ENCODE results near the gene ADAM19.
"Not testable (repeated sequence)": the region's sequence is repeated elsewhere in the genome, so short reads cannot be mapped to it uniquely, and the experiment has no call there.

ADAM19 gene

DNA sequence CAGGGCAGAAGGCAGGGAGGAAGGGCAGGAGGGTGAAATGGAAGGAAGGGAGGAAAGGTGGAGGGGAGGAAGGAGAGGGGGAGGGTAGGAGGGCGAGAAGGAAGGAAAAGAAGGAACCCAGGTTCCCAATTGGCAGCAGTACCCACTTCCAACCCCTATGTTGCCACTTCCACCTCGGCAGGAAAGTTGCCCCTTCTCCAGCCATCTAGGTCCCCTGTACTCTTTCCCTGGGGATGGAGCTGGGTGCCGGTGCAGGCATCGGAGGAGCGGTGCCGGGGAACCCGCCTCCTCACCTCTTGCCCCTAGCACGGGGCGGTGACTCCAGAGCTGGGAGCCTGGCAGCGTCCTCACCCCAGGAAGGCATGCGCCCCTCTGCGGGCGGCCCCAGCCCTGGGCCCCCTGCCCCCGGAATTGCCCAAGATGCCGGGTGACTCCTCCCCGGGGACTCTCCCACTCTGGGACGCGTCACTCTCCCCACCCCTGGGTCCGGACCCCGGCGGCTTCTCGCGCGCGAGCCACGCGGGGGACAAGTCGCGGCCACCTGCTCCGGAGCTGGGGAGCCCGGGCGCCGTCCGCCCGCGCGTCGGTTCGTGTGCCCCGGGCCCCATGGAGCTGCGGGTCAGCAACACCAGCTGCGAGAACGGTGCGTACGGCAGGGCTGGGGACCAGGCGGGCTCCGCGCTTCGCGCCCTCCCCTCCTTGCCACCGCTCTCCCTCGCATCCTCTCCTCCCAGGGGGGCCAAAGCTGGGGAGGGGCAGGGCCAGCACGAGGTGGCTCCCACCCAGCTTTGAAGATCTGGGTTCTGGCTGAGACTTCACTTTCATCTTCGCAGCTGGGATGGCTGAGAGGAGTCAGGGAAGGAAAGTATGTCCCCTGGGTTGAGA is 115.6 kb downstream of the ADAM19 start, which contains the start of gene NIPAL4:
TSS of gene NIPAL4 (plus strand) at position 499 of the 885 bp plus-strand sequence. CDS start at position 607, 108 bp downstream.
- DNase-seq = peak; percentile 40 to 43

DNA sequence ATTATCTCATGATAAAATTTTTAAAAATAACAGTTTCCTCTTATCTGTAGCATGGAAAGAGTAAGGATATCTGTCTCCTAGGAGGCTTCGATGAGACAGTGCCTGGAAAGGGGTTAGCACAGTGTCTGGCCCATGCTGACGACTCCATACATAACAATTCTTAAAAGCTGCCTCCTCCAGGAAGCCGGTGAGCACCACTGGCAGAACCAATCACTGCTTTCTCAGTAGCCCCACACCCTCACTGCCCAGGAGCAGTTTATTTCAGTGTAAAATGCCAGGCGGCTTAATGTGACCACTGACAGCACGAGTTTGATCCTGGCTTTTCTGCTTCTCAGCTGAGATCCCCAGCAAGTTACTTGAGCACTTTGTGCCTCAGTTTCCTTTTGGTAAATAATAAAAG is 116.7 kb downstream of the ADAM19 start:
- DNase-seq = no peak

DNA sequence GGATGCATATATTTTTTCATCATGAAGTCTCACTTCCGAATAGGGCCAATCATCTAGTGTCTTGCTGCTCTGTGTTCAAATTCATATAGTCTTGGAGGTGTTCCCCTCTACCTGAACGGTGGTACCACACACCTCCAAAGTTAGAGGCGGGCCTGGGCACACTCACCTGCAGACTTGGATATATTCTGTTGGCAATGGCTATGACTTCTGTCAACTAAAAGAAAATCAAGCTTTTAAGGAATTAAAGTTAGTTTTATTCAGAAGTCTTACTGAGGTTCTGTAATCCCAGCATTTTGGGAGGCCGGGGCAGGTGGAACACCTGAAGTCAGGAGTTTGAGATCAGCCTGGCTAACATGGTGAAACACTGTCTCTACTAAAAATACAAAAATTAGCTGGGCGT is 118.2 kb downstream of the ADAM19 start:
- no peak for DNase-seq

DNA sequence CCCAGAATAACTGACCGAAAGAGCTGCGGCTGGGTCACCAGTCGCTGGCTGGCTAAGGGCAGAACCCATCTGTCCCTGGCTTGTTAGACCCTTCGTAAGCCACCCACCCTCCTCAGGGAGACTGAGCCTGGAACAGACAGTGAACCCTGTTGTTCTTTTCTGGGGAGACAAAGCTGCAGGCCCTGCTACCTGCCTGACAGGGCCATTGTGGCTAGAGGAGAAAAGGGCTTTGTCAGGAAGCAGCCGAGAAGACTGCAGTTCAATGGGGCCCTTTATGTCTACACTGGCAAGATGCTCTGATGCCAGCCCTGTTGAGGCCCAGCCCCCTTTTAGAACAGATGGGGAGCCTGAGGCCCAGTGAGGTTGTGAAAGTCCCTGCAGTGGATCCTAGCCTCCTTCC is 119.3 kb downstream of the ADAM19 start:
- no peak for DNase-seq

DNA sequence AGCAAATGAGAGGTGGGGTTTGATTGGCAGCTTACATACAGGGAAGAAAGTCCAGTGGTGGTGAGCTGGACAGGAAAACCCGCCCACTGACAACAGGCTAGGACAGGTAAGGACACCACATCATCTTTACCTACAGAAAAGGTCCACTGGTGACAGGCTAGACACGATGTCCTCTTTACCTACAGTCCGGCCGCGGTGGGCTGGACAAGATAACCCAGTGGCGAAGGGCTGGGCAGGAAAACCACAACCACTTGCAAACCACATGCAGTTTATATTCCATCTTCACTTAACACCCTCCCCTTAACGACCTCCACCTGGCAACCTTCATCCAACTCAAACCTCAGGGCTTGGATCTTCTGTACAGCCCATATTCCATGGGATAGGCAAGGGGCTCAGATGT is 120.5 kb downstream of the ADAM19 start:
- no peak for DNase-seq

DNA sequence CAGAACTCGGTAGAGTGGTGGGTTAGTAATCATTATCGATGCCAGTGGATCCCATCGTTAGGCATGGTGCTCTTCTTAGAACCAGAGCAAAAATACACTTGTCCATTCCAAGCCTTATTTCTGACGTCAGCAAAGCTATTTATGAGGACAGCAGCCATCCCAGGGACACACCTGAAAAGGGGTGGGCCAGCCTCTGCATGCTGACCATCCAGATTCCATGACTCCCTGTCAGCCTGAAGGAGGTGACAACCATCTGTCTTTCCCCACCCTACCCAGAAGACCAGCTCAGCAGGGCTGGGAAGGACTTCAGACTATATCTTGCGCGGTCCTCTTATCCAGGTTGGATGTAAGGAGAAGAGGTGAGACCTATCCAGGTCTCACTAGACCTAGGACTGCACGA is 121.3 kb downstream of the ADAM19 start:
- DNase-seq = no peak

DNA sequence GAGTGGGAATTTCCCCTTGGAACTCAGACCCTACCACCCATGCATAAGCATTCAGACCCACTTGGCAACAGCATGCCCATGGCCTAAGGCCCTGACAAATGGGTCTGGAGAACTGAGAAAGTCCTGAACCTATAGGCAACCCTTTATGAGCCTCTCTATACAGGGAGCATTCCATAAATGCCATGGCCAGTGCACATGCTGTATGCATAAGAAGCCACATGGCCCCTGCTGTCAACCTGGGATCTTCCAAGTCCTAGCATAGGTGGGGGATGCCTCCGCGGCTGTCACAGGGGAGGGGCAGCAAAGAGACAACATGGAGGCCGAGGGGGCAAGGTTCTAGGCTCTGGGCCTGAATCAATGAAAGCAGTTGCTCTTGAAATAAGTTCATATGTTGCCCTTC is 123.8 kb downstream of the ADAM19 start:
- DNase-seq = no peak

DNA sequence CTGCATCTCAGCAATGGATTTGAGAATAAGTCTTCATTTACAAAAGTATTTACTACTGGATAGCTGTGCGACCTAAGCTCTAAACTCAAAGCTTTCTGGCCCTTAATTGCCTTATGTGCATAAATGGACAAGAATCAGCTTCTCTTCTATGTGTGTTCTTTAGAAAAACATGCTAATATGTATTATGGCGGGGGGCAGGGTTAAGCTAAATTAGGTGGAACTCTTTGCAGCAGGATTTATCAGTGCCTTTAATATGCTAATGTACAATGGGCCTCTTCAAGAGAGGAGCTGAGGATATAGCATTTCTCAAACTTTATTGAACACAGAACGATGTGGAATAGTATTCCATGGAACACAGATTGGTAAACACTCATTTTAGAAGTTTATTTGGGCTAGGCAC is 125.6 kb downstream of the ADAM19 start:
- DNase-seq = no peak

DNA sequence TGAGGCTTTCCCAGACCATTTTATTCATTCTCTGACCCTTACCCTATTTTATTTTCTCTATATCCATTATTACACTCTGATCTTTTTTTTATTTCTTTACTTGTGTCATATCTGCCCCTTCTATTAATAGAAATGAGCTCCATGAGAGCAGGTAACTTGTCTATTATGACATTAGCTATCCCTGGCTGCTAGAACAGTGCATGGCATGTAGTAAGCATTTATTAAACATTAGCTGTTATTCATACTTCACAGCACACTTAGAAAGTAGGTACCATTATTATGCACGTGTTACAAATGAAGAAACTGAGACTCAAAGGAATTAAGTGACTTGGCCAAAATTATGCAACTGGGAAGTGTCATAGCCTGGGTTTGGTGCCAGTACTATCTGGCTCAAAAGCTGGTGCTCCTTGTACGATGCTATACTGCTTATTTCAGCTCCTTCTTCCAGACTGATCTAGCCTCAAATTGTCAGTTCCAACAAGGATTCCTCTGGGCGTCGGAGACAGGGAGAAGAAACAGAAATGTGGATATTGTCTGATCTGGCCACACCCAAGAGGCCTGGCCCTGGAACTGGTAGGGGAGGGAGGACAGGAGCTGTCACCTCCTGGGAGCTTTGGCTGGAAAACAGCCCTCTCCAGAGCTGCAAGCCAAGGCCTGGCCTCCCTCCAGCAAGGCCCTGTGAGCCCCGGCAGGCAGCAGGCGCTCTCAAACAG is 126.4 kb downstream of the ADAM19 start:
- DNase-seq = no peak

DNA sequence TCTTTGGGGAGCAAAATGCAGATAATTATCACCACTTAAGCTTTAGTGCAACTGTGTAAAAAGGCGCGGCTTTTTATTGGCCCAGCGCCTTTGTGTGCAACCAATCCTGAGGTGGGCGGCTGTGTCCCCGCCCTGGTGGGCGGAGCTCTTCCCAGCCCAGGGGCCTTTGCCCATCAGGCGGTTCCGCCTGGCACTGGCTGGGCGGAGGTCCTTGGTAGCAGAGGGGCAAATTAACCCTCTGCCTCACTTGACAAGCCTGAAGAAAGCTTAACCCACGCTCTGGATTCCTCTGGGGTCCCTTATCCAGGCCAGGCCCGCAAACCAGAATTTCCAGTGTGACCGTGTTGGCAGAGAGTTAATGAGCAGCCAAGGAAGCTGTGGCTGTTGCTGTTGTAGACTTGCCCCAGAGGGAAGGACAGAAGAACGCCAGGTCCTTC is 128.4 kb downstream of the ADAM19 start:
- DNase-seq = no peak

DNA sequence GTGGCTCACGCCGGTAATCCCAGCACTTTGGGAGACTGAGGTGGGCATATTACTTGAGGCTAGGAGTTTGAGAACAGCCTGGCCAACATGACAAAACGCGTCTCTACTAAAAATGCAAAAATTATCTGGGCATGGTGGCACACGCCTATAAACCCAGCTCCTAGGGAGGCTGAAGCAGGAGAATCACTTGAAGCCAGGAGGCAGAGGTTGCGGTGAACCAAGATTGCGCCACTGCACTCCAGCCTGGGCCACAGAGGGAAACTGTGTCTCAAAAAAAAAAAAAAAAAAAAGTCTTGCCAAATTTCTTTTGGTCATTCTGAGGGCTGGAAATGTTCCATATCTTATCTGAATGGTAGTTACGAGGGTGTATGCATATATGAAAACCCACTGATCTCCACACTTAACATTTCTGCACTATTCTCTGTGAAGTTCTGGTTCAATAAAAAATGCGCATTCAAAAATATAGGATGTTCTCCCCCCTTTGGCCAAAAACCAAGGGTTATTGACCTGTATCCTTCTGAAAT is 129.1 kb downstream of the ADAM19 start:
- DNase-seq = no peak

DNA sequence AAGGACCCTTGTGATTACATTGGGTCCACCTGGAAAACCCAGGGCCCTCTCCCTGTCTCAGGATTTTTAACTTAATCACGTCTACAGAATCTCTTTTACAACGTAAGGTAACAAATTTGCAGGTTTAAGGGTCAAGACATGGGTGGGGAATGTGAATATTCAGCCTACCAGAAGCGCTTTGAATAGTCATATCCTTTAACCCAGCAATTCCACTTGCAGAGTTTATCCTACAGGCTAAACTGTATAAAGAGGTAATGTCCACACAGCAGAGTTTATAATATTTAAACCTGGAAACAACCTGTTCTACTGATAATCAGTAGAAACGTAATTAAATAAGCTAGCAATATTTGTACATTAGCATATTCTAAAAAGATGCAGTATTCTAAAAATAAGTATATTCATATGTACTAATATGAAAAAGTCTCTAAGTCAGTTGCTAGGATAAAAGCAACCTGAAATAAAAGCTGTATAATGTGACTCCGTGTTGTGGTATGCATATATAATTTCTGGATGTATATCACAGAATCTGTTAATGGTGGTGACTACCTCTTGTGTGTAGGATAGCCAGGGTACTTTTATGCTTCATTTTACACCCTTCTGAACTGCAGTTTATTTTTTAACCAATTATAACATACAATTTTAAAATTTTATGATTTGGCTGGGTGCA is 129.7 kb downstream of the ADAM19 start:
- DNase-seq = no peak

DNA sequence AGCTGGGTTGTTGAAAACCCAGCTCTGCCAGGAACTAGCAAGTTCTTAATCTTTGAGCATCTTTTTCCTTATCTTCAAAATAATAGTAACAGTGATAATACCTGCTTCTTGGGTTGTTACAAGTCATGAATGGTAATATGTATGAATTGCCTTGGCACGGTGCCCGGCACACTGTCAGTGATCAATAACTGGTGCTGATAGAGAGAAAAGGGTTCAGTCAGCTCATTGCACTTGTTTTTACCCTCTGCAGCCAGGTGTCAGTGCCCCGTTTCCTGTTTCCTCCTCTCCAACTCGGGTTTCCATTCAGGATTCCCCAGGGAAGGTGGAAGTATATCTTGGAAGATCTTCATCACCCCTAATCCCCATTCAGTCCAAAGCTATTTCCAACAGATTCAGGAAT is 131.4 kb downstream of the ADAM19 start:
- no peak for DNase-seq

DNA sequence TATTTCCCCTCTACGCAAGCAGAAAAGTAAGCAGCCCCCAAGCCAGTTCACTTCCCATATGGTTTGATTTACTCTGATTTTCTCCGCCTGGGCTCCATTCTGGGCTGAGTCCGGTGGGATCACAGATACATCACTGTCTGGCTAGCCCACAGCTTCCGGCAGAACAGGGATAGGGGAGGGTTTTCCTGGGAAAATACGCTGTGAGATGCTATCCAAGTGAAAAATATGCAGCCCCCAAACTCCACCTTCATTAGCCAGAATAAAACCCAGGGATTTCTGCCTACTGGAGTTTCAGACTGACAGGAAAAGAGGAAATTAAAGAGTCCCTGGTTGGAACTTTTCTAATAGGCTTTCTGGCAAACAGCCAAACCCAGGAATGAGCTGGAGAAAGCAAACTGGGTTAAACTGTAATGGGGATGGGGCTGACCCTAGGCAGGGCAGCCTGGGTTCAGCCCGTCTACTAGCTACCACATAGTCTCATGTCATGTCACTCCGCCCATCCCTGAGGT is 132.5 kb downstream of the ADAM19 start:
- no peak for DNase-seq

DNA sequence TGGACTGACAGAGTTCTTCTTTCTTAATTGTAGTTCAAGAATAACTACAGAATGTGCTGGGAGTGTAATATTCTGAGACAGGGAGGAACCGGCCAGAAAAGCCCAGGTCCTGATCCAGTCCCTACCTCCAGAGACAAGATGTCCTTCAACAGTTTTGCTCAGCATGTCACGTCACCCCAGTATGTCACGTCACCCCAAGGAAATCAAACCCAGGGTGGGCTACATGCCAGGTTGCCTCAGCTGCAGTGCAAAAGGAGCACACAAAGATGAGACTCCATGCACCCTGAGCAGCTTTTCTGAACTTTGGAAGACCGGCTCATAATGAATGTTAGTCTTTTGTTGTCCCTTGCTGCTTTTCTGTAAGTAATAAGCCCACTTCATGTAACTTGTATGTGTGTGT is 141.5 kb downstream of the ADAM19 start:
- DNase-seq = no peak

DNA sequence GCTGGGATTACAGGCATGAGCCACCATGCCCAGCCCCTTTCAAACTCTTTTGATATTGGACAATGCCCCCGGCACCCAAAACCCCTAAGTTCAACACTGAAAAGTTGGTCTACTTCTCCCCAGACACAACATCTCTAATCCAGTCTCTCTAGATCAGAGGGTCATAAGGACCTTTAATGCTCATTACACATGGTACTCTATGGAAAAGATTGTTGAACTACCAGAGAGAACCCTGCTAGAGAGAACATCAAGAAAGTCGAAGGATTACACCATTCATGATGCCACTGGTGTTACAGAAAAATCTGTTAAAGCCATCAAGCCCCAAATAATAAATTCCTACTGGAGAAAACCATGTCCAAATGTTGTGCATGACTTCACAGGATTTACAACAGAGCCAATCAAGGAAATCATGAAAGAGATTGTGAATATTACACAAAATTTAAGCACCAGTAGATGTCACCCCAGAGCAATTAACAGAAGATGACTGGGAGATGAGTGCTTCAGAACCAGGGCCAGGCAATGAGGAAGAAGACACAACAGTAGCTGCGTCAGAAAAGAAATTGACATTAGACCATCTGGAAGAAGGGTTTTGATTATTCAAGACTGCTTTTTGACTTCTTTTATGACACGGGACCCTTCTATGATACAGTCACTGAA is 143.9 kb downstream of the ADAM19 start:
- peak; percentile 51 to 69 for DNase-seq

DNA sequence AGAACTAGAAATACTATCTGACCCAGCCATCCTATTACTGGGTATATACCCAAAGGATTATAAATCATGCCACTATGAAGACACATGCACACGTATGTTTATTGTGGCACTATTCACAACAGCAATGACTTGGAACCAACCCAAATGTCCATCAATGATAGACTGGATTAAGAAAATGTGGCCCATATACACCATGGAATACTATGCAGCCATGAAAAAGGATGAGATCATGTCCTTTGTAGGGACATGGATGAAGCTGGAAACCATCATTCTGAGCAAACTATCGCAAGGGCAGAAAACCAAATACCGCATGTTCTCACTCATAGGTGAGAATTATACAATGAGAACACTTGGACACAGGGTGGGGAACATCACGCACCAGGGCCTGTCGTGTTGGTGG is 145.7 kb downstream of the ADAM19 start:
- not testable (repeated sequence) for DNase-seq

Measured in CD4-positive, alpha-beta T cell treated with Interleukin-4 for 1 hour (primary cell).